KMS-11 (cell line): ENCODE results near the gene PEX3.
A peak's percentile ranks its signal among the peaks of the same experiment; 100 is the strongest.

ENCODE experiments used
- H2AFZ ChIP-seq: fragments of 200-600 bp; sonication (generic); 2 replicates; pipeline ENCODE4 v1.6.1; 2016; ENCODE audit warnings: antibody characterized with exemption, mixed run types, low read depth
- H3K27ac ChIP-seq: fragments of 200-600 bp; sonication (generic); 2 replicates; pipeline ENCODE4 v1.6.1; 2016; ENCODE audit warnings: mild to moderate bottlenecking, mixed run types
- H3K27me3 ChIP-seq: fragments of 200-600 bp; sonication (generic); 2 replicates; pipeline ENCODE4 v1.6.1; 2017; ENCODE audit warnings: mild to moderate bottlenecking, low read depth, mixed run types, moderate library complexity; ENCODE audit not compliant: insufficient read depth
- H3K36me3 ChIP-seq: fragments of 200-600 bp; sonication (generic); 2 replicates; pipeline ENCODE4 v1.6.1; 2017; ENCODE audit warnings: mild to moderate bottlenecking, mixed run types; ENCODE audit not compliant: insufficient read depth
- H3K4me1 ChIP-seq: fragments of 200-600 bp; sonication (generic); 2 replicates; pipeline ENCODE4 v1.6.1; 2016; ENCODE audit warnings: mild to moderate bottlenecking, low read depth, mixed run types; ENCODE audit not compliant: poor library complexity, severe bottlenecking
- H3K4me2 ChIP-seq: fragments of 200-600 bp; sonication (generic); 2 replicates; pipeline ENCODE4 v1.7.0; 2016; ENCODE audit warnings: mild to moderate bottlenecking, mixed run types
- H3K4me3 ChIP-seq: fragments of 200-600 bp; sonication (generic); IDR thresholded peaks from 2 replicates; pipeline ENCODE4 v1.6.1; 2017; ENCODE audit warnings: low read depth, low read length, mixed read lengths; ENCODE audit not compliant: insufficient read depth
- H3K79me2 ChIP-seq: fragments of 200-600 bp; sonication (generic); 2 replicates; pipeline ENCODE4 v1.6.1; 2016; ENCODE audit warnings: low read depth, mixed run types; ENCODE audit not compliant: insufficient read depth
- H3K9ac ChIP-seq: fragments of 200-600 bp; sonication (generic); 2 replicates; pipeline ENCODE4 v1.6.1; 2016; ENCODE audit warnings: mild to moderate bottlenecking, mixed run types
- H4K20me1 ChIP-seq: fragments of 200-600 bp; sonication (generic); 2 replicates; pipeline ENCODE4 v1.6.1; 2016; ENCODE audit warnings: mild to moderate bottlenecking, mixed run types; ENCODE audit not compliant: insufficient read depth
- CTCF ChIP-seq: fragments of 200-600 bp; sonication (generic); conservative IDR thresholded peaks from 2 replicates; pipeline ENCODE4 v1.6.1; 2017; ENCODE audit warnings: low read depth, mild to moderate bottlenecking, antibody characterized with exemption, low read length, moderate library complexity, mixed read lengths

PEX3 gene

GRCh38 chr6:143427109-143427817 is 23.3 kb upstream of the PEX3 start:
- Histone ChIP-seq H4K20me1 (no peaks in the 10 kb centered on the region), H3K79me2 (no peaks in the 10 kb centered on the region), H3K4me1 (peaks cover 13% of the 10 kb centered on the region), H3K9ac (no peak overlapping the region), H3K27ac (no peak overlapping the region), H2AFZ (no peak overlapping the region), H3K4me2 (no peak overlapping the region), H3K4me3 (no peak overlapping the region), H3K27me3 (no peaks in the 10 kb centered on the region), H3K36me3 (no peaks in the 10 kb centered on the region)
- TF ChIP-seq CTCF: peak; percentile 74

GRCh38 chr6:143429970-143430369 is 20.6 kb upstream of the PEX3 start:
- Histone ChIP-seq H3K4me3 (no peak overlapping the region), H2AFZ (no peak overlapping the region), H4K20me1 (no peaks in the 10 kb centered on the region), H3K79me2 (no peaks in the 10 kb centered on the region), H3K4me1 (peaks cover 13% of the 10 kb centered on the region), H3K36me3 (no peaks in the 10 kb centered on the region), H3K27me3 (no peaks in the 10 kb centered on the region), H3K9ac (no peak overlapping the region), H3K4me2 (no peak overlapping the region), H3K27ac (no peak overlapping the region)
- no peak for TF ChIP-seq CTCF

- TF ChIP-seq CTCF: no peak
- Histone ChIP-seq H4K20me1 (no peaks in the 10 kb centered on the region), H2AFZ (no peak overlapping the region), H3K79me2 (no peaks in the 10 kb centered on the region), H3K4me3 (no peak overlapping the region), H3K9ac (0 out of 2 replicates have a peak overlapping the region, but pooled peaks have one; percentile 13), H3K4me1 (peaks cover 13% of the 10 kb centered on the region), H3K27ac (no peak overlapping the region), H3K36me3 (no peaks in the 10 kb centered on the region), H3K4me2 (no peak overlapping the region), H3K27me3 (no peaks in the 10 kb centered on the region)
These were observed 19.4 kb upstream of the PEX3 start for GRCh38 chr6:143431226-143431625.

GRCh38 chr6:143432588-143432987 is 18.0 kb upstream of the PEX3 start:
- no peak for TF ChIP-seq CTCF
- Histone ChIP-seq H2AFZ (no peak overlapping the region), H3K27ac (no peak overlapping the region), H3K4me1 (peaks cover 13% of the 10 kb centered on the region), H3K4me2 (no peak overlapping the region), H3K9ac (no peak overlapping the region), H3K79me2 (no peaks in the 10 kb centered on the region), H3K27me3 (no peaks in the 10 kb centered on the region), H4K20me1 (no peaks in the 10 kb centered on the region), H3K36me3 (no peaks in the 10 kb centered on the region), H3K4me3 (no peak overlapping the region)
